ENCODE results near the gene DOCK3.
"Not testable (repeated sequence)": the region's sequence is repeated elsewhere in the genome, so short reads cannot be mapped to it uniquely, and the experiment has no call there.

Gene DOCK3

GRCh38 chr3:50651445-50651844, 23.3 kb upstream of the DOCK3 start:
- no peak for DNase-seq

GRCh38 chr3:50651920-50652529, 22.7 kb upstream of the DOCK3 start:
- no peak for DNase-seq

- peak; percentile 50 for DNase-seq
Measured at GRCh38 chr3:50652709-50653108, 22.0 kb upstream of the DOCK3 start.

- DNase-seq = no peak
Measured at GRCh38 chr3:50653937-50654595, 20.7 kb upstream of the DOCK3 start.

- no peak for DNase-seq
Measured at GRCh38 chr3:50655009-50655830, 19.5 kb upstream of the DOCK3 start.

GRCh38 chr3:50656417-50657195, 18.1 kb upstream of the DOCK3 start:
- no peak for DNase-seq

GRCh38 chr3:50657407-50657806, 17.3 kb upstream of the DOCK3 start:
- DNase-seq = no peak

GRCh38 chr3:50657816-50658215, 16.9 kb upstream of the DOCK3 start:
- DNase-seq = no peak

GRCh38 chr3:50658416-50658815, 16.3 kb upstream of the DOCK3 start:
- no peak for DNase-seq

- DNase-seq = no peak
Measured at GRCh38 chr3:50658831-50659230, 15.9 kb upstream of the DOCK3 start.

GRCh38 chr3:50660386-50660785, 14.3 kb upstream of the DOCK3 start:
- DNase-seq = no peak

GRCh38 chr3:50661321-50661837, 13.3 kb upstream of the DOCK3 start:
- DNase-seq = no peak

GRCh38 chr3:50662408-50662807, 12.3 kb upstream of the DOCK3 start:
- no peak for DNase-seq

- no peak for DNase-seq
Measured at GRCh38 chr3:50665081-50665840, 9.5 kb upstream of the DOCK3 start.

GRCh38 chr3:50665841-50666115, 8.9 kb upstream of the DOCK3 start:
- not testable (repeated sequence) for DNase-seq

- no peak for DNase-seq
Measured at GRCh38 chr3:50666837-50667236, 7.9 kb upstream of the DOCK3 start.

GRCh38 chr3:50671331-50671730, 3.4 kb upstream of the DOCK3 start:
- DNase-seq = no peak

- DNase-seq = no peak
Measured at GRCh38 chr3:50672656-50673055, 2.1 kb upstream of the DOCK3 start.

- DNase-seq = no peak
Measured at GRCh38 chr3:50673931-50674330, 796 bp upstream of the DOCK3 start.

- DNase-seq = peak; percentile 55
Measured at GRCh38 chr3:50675179-50676030, 678 bp downstream of the DOCK3 start.

- no peak for DNase-seq
Measured at GRCh38 chr3:50676031-50676705, 1.4 kb downstream of the DOCK3 start.

All from activated CD4-positive, alpha-beta T cell treated with anti-CD3 and anti-CD28 coated beads, Interleukin-2, amount 50 U/mL, for 1 hour (primary cell).